K562 (cell line): Measurements from ENCODE around the gene FOXM1.

Experiments used
- ERF ChIP-seq: fragments of 450-650 bp; formaldehyde crosslinking; IDR thresholded peaks from 2 replicates; pipeline ENCODE4 v1.4.0; 2020; ENCODE audit warnings: mild to moderate bottlenecking, mixed read lengths
- ETV5 ChIP-seq: sonication (generic); formaldehyde crosslinking; IDR thresholded peaks from 2 replicates; pipeline ENCODE4 v1.4.0; 2020; ENCODE audit warnings: low read depth, mild to moderate bottlenecking, missing genetic modification reagents
- KLF6 ChIP-seq: fragments of 250-450 bp; sonication (Bioruptor Pico); IDR thresholded peaks from 2 replicates; pipeline ENCODE4 v1.4.0; 2020; ENCODE audit warnings: mild to moderate bottlenecking, moderate library complexity, borderline replicate concordance
- POLR2A ChIP-seq: fragments of 450-650 bp; conservative IDR thresholded peaks from 2 replicates; pipeline ENCODE4 v1.6.1; 2016
- YY1 ChIP-seq, 3 experiments: IDR thresholded peaks; 2 replicates each; pipeline ENCODE4 v1.6.1; 2011; ENCODE audit warnings: low read length in 2 of 3, mild to moderate bottlenecking in 2 of 3, moderate library complexity in 2 of 3, borderline replicate concordance in 1 of 3, control low read depth in 1 of 3, low read depth in 1 of 3; ENCODE audit not compliant: insufficient read depth in 3 of 3, insufficient replicate concordance in 2 of 3, control insufficient read depth in 1 of 3, insufficient read length in 1 of 3; ENCODE audit errors: extremely low read depth in 1 of 3

GRCh38 chr12:2860170-2860569 is 16.8 kb downstream of the FOXM1 start:
- no peak for TF ChIP-seq POLR2A
- TF ChIP-seq ETV5 (CRISPR knock-in tag), result no peak
- TF ChIP-seq ERF (CRISPR knock-in tag), result no peak
- TF ChIP-seq YY1 (IDR thresholded peaks at IDR 0.05; ENCODE audit: borderline replicate concordance in 1 of 3, control insufficient read depth in 1 of 3, extremely low read depth in 1 of 3, insufficient read depth in 3 of 3, insufficient read length in 1 of 3, insufficient replicate concordance in 2 of 3, low read depth in 1 of 3, low read length in 2 of 3), result no peak
- no peak for TF ChIP-seq KLF6
